GM19025 (cell line): Measurements from ENCODE around the gene VPS8.

ENCODE experiments used
- ATAC-seq: cut with Tn5 transposase; IDR thresholded peaks from one replicate; pipeline ENCODE4 v1.9.1; 2021; ENCODE audit warnings: mild to moderate bottlenecking, low read depth, moderate library complexity; ENCODE audit not compliant: unreplicated experiment

The VPS8 gene

DNA sequence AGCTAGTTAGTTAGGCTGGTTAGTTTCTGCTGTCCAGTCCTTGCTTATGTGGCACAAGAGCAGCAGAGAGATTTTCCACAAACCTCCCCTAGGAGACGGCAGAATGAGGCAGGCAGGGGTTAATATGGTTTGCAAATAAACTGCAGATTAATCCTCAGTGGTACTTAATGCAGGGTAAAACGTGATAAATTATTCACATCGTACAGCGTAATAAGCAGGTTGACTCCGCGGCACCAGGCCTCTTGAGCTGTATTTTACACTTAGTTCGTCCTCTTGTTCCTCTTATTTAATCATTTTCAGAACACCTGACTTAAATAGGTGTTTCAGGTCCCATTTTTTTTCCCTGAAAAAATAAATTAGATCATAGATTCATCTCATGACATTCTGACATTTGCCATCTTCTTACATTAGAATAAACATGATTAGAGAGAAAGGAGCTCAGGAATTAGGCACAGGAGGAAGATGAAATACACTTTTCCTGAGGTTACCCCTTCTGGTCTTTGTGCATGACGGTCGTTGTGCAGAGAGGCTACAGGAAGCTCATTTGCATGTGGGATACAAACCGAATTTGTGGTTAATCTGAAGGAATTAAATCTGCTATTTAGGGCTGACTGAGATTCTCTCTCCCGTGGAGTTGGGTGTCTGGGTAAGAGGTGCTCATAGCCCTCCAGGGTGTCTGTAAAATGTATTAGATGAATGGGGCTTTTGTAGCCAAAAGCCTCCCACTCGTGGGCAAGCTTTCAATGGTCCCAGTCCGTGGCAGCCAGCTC is 27.1 kb upstream of the VPS8 start:
- ATAC-seq: no peak

DNA sequence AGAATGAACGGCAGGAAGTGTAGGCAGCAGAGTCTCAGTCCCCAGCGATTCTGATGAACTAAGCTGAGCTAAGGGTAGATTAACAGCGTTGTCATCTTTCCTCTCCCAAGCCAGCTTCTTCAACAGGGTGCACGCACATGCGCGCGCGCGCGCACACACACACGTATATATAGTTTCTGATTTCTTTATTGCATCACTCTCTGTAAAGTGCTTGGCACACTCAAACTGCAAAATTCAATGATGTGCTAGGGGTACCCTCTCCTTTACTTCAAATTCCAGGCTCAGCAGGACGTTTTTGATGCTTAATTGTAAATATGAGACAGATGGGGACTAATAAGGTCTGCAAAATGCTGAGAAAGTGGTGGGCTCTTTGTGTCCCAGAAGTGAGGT is 26.1 kb upstream of the VPS8 start:
- no peak for ATAC-seq

- ATAC-seq: no peak
Measured at GRCh38 chr3:184786280-184786941, 25.6 kb upstream of the VPS8 start.

DNA sequence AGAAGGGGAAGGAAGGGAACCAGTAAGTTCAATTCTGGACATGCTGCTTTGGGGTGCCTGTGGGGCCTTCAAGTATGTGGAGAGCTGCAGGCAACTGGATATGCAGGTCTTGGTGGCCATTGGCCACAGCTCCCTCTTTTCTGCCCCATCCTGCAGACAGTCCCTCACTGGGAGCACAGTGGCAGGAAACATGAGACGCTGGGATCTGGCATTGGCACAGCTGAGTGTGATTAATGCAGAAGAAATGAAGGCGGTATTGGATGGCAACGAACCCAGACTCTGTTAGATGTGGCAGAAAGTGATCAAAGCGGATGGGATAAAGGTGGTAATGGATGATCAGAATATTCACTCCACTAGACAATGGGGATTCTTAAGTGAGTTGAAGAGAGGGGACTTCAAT is 23.2 kb upstream of the VPS8 start:
- ATAC-seq: no peak

GRCh38 chr3:184789314-184789998 is 22.5 kb upstream of the VPS8 start:
- ATAC-seq: no peak

GRCh38 chr3:184791171-184791570 is 20.8 kb upstream of the VPS8 start:
- no peak for ATAC-seq

- ATAC-seq: no peak
Measured at GRCh38 chr3:184795522-184796190, 16.3 kb upstream of the VPS8 start.

- no peak for ATAC-seq
Measured at GRCh38 chr3:184796551-184796950, 15.4 kb upstream of the VPS8 start.

DNA sequence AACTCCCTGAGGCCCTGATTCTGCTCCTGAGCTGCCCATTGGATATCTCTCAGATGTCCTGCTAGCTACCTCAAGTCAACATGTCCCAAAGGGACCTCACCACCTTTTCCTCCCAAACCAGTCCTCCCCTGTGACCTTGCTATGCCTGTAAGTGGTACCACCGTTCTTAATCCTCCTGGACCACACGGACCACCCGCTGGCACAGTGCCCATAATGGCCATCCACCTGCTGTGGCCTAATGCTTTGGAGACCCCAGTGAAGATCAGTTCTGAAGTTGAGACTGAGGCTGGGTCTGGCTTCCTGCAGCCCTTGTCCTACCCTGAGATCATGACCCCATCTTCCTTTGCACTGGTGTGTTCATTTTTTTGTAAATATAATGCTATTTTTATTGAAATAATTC is 15.0 kb upstream of the VPS8 start:
- no peak for ATAC-seq

- ATAC-seq: no peak
Measured at GRCh38 chr3:184798120-184798519, 13.8 kb upstream of the VPS8 start.

DNA sequence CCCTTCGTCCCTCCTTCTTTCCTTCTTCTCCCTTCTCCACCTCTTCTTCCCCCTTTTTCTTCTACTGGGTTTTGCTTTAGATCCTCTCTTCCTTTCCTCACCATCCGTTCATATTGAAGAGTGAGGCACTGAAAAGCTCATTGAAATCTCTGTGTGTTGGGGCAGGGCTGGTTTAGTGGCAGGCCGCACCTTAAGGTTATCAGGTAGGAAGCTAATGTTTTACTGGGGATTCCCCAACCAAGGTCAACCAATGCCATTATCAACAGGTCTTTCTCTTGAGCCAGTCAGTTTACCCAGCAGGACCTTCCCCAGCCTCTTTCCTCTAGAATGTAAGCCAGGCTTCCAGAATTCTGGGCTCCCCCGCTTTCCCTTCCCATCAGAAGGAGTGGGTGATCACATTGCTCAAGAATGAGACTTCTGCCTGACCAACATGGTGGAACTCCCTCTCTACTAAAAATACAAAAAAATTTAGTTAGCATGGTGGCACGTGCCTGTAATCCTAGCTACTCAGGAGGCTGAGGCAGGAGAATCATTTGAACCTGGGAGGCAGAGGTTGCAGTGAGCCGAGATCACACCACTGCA is 11.5 kb upstream of the VPS8 start:
- no peak for ATAC-seq

DNA sequence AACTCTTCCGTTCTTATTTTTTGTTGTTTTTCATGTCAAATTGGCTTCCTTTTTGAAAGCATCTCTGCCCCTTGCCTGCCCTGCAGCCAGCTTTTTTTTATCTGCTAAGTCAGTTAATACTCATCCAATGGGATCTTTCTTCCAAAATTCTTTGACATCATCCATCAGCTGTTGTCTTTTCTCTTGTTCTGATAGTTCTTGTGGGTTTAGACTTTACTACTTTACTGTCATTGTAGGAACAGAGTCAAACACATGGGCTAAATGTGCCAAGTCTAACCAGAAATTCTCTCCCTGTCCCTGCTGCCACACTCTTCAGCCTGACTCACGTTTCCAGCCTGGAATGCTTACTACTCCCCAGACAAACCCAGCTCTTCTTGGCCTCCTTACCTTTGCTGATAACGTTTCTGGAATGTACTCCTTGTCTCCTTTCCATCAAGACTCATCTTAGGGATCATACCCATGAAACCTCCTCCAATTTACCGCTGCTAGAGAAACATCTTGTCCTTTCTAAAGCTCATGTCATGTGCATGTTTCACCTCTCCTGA is 10.7 kb upstream of the VPS8 start:
- ATAC-seq: no peak

DNA sequence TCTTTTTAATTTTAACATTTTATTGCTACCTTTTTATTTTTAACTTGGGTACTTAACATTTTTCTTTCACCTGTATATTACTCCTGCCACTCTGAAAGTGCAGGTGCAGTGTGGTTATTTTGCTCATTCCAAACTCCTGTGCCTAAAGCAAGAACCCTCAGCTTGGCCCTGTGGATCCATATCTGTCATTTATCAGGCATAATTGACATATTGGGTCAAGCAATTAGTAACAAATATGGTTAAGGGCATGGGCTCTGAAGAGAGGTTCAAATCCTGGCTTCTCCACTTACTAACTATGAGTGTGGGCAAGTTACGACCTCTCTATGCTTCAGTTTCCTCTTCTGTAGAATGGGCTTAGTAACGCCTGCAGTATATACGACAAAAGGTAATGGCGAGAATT is 9.8 kb upstream of the VPS8 start:
- no peak for ATAC-seq

GRCh38 chr3:184804801-184805200 is 7.2 kb upstream of the VPS8 start:
- ATAC-seq: no peak

DNA sequence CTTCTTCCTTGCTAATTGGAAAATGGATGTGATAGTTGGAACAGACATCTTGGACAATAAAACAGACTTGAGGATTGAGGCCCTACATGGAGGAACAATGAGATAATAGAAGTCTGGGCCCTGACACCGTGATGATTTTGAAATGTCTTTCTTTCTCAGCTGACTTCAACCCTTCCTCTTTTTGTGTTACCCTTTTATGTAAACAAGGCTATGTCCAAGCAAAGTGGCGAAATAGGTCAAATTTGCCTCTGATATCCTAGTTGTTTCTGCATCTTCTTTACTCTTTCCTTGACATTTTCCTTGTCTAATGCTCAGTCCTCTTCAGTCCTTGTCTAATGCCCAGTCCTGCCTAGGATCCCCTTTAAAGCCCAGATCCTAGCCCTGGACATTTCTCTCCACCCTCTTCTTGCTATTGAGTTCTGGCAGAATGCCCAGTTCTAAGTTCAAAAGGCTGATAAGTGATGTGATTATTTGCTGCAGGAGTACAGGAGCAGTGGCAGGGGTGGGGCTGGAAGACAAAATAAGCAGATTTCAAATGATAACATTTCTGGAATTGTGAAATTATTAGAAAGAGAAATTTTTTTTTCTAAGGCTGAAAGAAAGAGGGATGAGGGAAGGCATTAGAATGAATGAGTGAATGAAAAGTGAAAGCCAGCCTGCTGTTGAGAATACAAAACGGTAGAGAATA is 6.5 kb upstream of the VPS8 start:
- ATAC-seq: no peak

DNA sequence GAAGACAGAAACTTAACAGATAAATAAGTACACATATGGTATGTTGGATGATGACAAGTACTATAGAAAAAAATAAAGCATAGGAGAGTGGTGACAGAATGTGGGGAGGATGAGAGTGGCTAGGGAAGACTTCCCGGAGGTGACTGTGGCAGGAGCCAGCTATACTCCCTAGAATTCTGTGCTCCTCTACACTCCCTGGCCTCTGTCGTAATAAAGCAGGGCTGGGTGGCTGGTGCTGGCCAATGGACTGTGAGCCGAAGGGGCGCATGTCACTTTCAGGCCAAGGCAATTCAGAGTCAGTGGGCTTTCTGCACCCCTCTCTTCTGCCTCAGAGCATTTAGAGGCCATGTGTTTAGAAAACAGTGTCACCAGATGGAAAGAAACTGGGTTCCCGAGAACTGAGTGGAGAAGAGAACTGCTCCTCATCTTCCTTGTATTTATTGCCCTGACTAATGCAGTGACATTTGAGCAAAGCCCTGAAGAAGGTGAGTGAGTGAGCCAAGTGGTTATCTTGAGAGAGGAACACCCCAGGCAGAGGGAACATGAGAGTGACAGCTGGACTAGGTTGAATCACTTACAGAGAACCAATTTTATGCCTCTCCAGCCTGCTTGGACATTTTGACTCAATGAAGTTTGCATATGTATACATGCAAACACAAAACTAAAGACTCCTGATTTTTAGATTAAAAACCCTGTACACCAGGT is 5.2 kb upstream of the VPS8 start:
- no peak for ATAC-seq

DNA sequence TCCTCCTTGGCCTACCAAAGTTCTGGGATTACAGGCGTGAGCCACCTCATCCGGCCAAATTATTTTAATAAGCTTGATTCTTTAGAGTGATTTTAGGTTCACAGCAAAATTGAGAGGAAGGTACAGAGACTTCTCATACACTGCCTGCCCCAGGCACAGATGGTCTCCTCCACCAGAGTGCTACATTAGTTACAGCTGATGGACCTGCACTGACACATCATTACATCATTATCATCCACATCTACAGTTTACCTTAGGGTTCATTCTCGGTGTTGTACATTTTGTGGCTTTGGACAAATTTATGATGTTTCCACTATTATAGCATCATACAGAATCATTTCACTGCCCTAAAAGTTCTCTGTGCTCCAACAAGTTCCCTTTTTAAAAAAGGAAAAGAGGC is 4.4 kb upstream of the VPS8 start:
- no peak for ATAC-seq

- ATAC-seq: no peak
Measured at GRCh38 chr3:184808021-184808420, 3.9 kb upstream of the VPS8 start.

- ATAC-seq: no peak
Measured at GRCh38 chr3:184810146-184810545, 1.8 kb upstream of the VPS8 start.
